ENCODE measurements around the gene PLCG2. TPM values are rescaled to one million over a fixed set of nuclear protein-coding genes. Genes with fewer than 3 reads are reported as not detected.

Gene PLCG2
- total RNA-seq, 1 donor from 2014 or later: 14.2 TPM

GRCh38 chr16:81790277-81790676, 11.2 kb downstream of the PLCG2 start:
- TF ChIP-seq POLR2A (IDR thresholded peaks at IDR 0.05) (no peak), CTCF (IDR thresholded peaks at IDR 0.05) (no peak)
- intact Hi-C loops (cut with DNase I): no loop called here
- Histone ChIP-seq H3K4me3 (no peak overlapping the region), H3K36me3 (no peaks in the 10 kb centered on the region), H3K27ac (no peak overlapping the region), H3K27me3 (no peaks in the 10 kb centered on the region), H3K9me3 (no peaks in the 10 kb centered on the region), H3K4me1 (no peaks in the 10 kb centered on the region)
- DNase-seq (ENCODE audit: extremely low spot score in 2 of 2): no peak

- no peak for DNase-seq (ENCODE audit: extremely low spot score in 2 of 2)
- intact Hi-C loops (cut with DNase I): no loop called here
- no peaks in the 10 kb centered on the region for H3K9me3 ChIP-seq
- no peak overlapping the region for H3K4me3 ChIP-seq
- no peaks in the 10 kb centered on the region for H3K27me3 ChIP-seq
- no peak for TF ChIP-seq POLR2AphosphoS5 (IDR thresholded peaks at IDR 0.05; ENCODE audit: insufficient read depth in 1 of 2, low read depth in 1 of 2)
- TF ChIP-seq POLR2A (IDR thresholded peaks at IDR 0.05): no peak
- no peaks in the 10 kb centered on the region for H3K36me3 ChIP-seq
- no peaks in the 10 kb centered on the region for H3K4me1 ChIP-seq
- H3K27ac ChIP-seq: no peak overlapping the region
Measured at GRCh38 chr16:81790830-81791435, 11.8 kb downstream of the PLCG2 start.

GRCh38 chr16:81792828-81793227, 13.7 kb downstream of the PLCG2 start:
- no peaks in the 10 kb centered on the region for H3K4me1 ChIP-seq
- no peak overlapping the region for H3K4me3 ChIP-seq
- no peaks in the 10 kb centered on the region for H3K9me3 ChIP-seq
- H3K27me3 ChIP-seq: no peaks in the 10 kb centered on the region
- DNase-seq (ENCODE audit: extremely low spot score in 2 of 2): no peak
- TF ChIP-seq CTCF (IDR thresholded peaks at IDR 0.05): no peak
- no peak for TF ChIP-seq POLR2A (IDR thresholded peaks at IDR 0.05)
- no peak for TF ChIP-seq POLR2AphosphoS5 (IDR thresholded peaks at IDR 0.05; ENCODE audit: insufficient read depth in 1 of 2, low read depth in 1 of 2)
- no peaks in the 10 kb centered on the region for H3K36me3 ChIP-seq
- intact Hi-C loops (cut with DNase I): no loop called here
- H3K27ac ChIP-seq: no peak overlapping the region

GRCh38 chr16:81795193-81795592, 16.1 kb downstream of the PLCG2 start:
- intact Hi-C loops (cut with DNase I): no loop called here
- DNase-seq (ENCODE audit: extremely low spot score in 2 of 2): no peak

GRCh38 chr16:81796035-81796434, 16.9 kb downstream of the PLCG2 start:
- Histone ChIP-seq H3K4me1 (no peaks in the 10 kb centered on the region), H3K27me3 (no peaks in the 10 kb centered on the region), H3K4me3 (no peak overlapping the region), H3K36me3 (no peaks in the 10 kb centered on the region), H3K9me3 (no peaks in the 10 kb centered on the region), H3K27ac (no peak overlapping the region)
- DNase-seq (ENCODE audit: extremely low spot score in 2 of 2): no peak
- intact Hi-C loops (cut with DNase I): no loop called here
- TF ChIP-seq POLR2A (IDR thresholded peaks at IDR 0.05) (no peak), POLR2AphosphoS5 (IDR thresholded peaks at IDR 0.05; ENCODE audit: insufficient read depth in 1 of 2, low read depth in 1 of 2) (no peak), CTCF (IDR thresholded peaks at IDR 0.05) (no peak)

More at GRCh38 chr16:81795193-81795592, 16.1 kb downstream of the PLCG2 start:
- no peaks in the 10 kb centered on the region for H3K27me3 ChIP-seq
- no peak overlapping the region for H3K27ac ChIP-seq
- no peak overlapping the region for H3K4me3 ChIP-seq
- no peaks in the 10 kb centered on the region for H3K9me3 ChIP-seq
- no peaks in the 10 kb centered on the region for H3K36me3 ChIP-seq
- TF ChIP-seq POLR2AphosphoS5 (IDR thresholded peaks at IDR 0.05; ENCODE audit: insufficient read depth in 1 of 2, low read depth in 1 of 2): no peak
- TF ChIP-seq CTCF (IDR thresholded peaks at IDR 0.05): no peak
- TF ChIP-seq POLR2A (IDR thresholded peaks at IDR 0.05): no peak
- H3K4me1 ChIP-seq: no peaks in the 10 kb centered on the region
